SK-N-SH (cell line): ENCODE data around the gene MAPKAPK5. TPM values are rescaled to one million over a fixed set of nuclear protein-coding genes. Genes with fewer than 3 reads are reported as not detected.

Experiments used
- CTCF ChIA-PET: fragments of 300-600, 350-600 bp; formaldehyde crosslinking; extraction: SDS; loops from one replicate; lab custom pipeline; 2021; lab: Yijun Ruan, JAX
- POLR2A ChIA-PET: fragments of 350-600 bp; sonication (Branson Sonifier 250); formaldehyde crosslinking; extraction: SDS; loops from one replicate; lab custom pipeline; 2020; ENCODE audit warnings: antibody characterized with exemption, inconsistent platforms; lab: Yijun Ruan, JAX
- DNase-seq: peaks from one replicate; pipeline ENCODE4 v3.0.0; 2012
- H2AFZ ChIP-seq: fragments of 200-600 bp; sonication (generic); 2 replicates; pipeline ENCODE4 v1.8.1; 2016; ENCODE audit warnings: antibody characterized with exemption, mild to moderate bottlenecking, low read depth
- H3F3A ChIP-seq: fragments of 200-600 bp; sonication (generic); replicated peaks from 2 replicates; pipeline ENCODE3; 2016; ENCODE audit warnings: antibody characterized with exemption, mild to moderate bottlenecking; ENCODE audit not compliant: insufficient read depth
- H3K27ac ChIP-seq, 2 experiments: fragments of 200-500 bp in 1 of 2; fragments of 200-600 bp in 1 of 2; sonication (Bioruptor generic) in 1 of 2; sonication (generic), shearing (Covaris generic) in 1 of 2; 2 replicates each; pipeline versions ENCODE4 v1.5.1 to v1.6.1; 2014 to 2016; ENCODE audit warnings: low read depth in 2 of 2, inconsistent platforms in 1 of 2, low read length in 1 of 2, mild to moderate bottlenecking in 1 of 2, mixed read lengths in 1 of 2
- H3K27me3 ChIP-seq: fragments of 200-600 bp; sonication (generic), shearing (Covaris generic); 2 replicates; pipeline ENCODE4 v1.6.1; 2016; ENCODE audit warnings: mixed run types; ENCODE audit not compliant: insufficient read depth
- H3K36me3 ChIP-seq, 2 experiments: fragments of 200-500 bp in 1 of 2; fragments of 200-600 bp in 1 of 2; sonication (Bioruptor generic) in 1 of 2; sonication (generic) in 1 of 2; replicated peaks in 1 of 2; 2 replicates each; pipeline versions ENCODE3 to v1.5.1; 2014 to 2016; ENCODE audit warnings: low read length in 1 of 2, mild to moderate bottlenecking in 1 of 2; ENCODE audit not compliant: insufficient read depth in 2 of 2, control insufficient read depth in 1 of 2
- H3K4me1 ChIP-seq, 2 experiments: fragments of 200-500 bp in 1 of 2; fragments of 200-600 bp in 1 of 2; sonication (Bioruptor generic) in 1 of 2; sonication (generic), shearing (Covaris generic) in 1 of 2; 2 replicates each; pipeline versions ENCODE4 v1.5.1 to v1.6.1; 2014 to 2016; ENCODE audit warnings: low read depth in 1 of 2, low read length in 1 of 2, mixed run types in 1 of 2; ENCODE audit not compliant: insufficient read depth in 2 of 2, control insufficient read depth in 1 of 2
- H3K4me2 ChIP-seq: fragments of 200-600 bp; sonication (generic), shearing (Covaris generic); 2 replicates; pipeline ENCODE4 v1.6.1; 2017; ENCODE audit warnings: mixed run types
- H3K4me3 ChIP-seq, 2 experiments: fragments of 200-500 bp in 1 of 2; fragments of 200-600 bp in 1 of 2; sonication (Bioruptor generic) in 1 of 2; sonication (generic), shearing (Covaris generic) in 1 of 2; 2 replicates each; pipeline versions ENCODE4 v1.5.1 to v1.8.1; 2014 to 2016; ENCODE audit warnings: low read depth in 2 of 2, inconsistent platforms in 1 of 2, low read length in 1 of 2, mild to moderate bottlenecking in 1 of 2, mixed read lengths in 1 of 2, moderate library complexity in 1 of 2
- H3K79me2 ChIP-seq: fragments of 200-600 bp; sonication (generic); 2 replicates; pipeline ENCODE4 v1.8.1; 2017; ENCODE audit warnings: mild to moderate bottlenecking; ENCODE audit not compliant: insufficient read depth
- H3K9ac ChIP-seq: fragments of 200-600 bp; sonication (generic); 2 replicates; pipeline ENCODE4 v1.6.1; 2017; ENCODE audit warnings: mixed run types
- H3K9me2 ChIP-seq: fragments of 200-600 bp; sonication (generic); 2 replicates; pipeline ENCODE4 v1.6.1; 2017; ENCODE audit warnings: mixed run types
- H3K9me3 ChIP-seq: fragments of 200-600 bp; sonication (generic); 2 replicates; pipeline ENCODE4 v1.6.1; 2017; ENCODE audit warnings: mixed run types, mild to moderate bottlenecking, moderate library complexity
- H4K20me1 ChIP-seq: fragments of 200-600 bp; sonication (generic); 2 replicates; pipeline ENCODE4 v1.6.1; 2017; ENCODE audit warnings: mild to moderate bottlenecking, mixed run types; ENCODE audit not compliant: insufficient read depth
- CHD2 ChIP-seq: fragments of 150-350 bp; IDR thresholded peaks from 2 replicates; pipeline ENCODE4 v1.6.1; 2018; ENCODE audit warnings: low read length; ENCODE audit not compliant: partially characterized antibody
- CTCF ChIP-seq: fragments of 200-600 bp; sonication (generic); IDR thresholded peaks from 2 replicates; pipeline ENCODE4 v1.6.1; 2017; ENCODE audit warnings: antibody characterized with exemption, mild to moderate bottlenecking, moderate library complexity
- ELF1 ChIP-seq: IDR thresholded peaks from 2 replicates; pipeline ENCODE4 v1.4.0; 2012
- EZH2phosphoT487 ChIP-seq: fragments of 200-600 bp; sonication (generic); IDR thresholded peaks from 2 replicates; pipeline ENCODE4 v1.6.1; 2017; ENCODE audit warnings: low read depth, mixed run types, mild to moderate bottlenecking, antibody characterized with exemption, moderate library complexity, borderline replicate concordance
- FOXJ3 ChIP-seq: sonication (generic); formaldehyde crosslinking; IDR thresholded peaks from 2 replicates; pipeline ENCODE4 v1.5.1; 2020; ENCODE audit warnings: mild to moderate bottlenecking, missing genetic modification reagents
- FOXM1 ChIP-seq: IDR thresholded peaks from 2 replicates; pipeline ENCODE4 v1.4.0; 2012; ENCODE audit warnings: low read depth, mild to moderate bottlenecking
- GABPA ChIP-seq: IDR thresholded peaks from 2 replicates; pipeline ENCODE4 v1.4.0; 2012; ENCODE audit warnings: low read depth, mild to moderate bottlenecking
- GATA2 ChIP-seq: sonication (generic); formaldehyde crosslinking; IDR thresholded peaks from 2 replicates; pipeline ENCODE4 v1.5.0; 2020; ENCODE audit warnings: mild to moderate bottlenecking, missing genetic modification reagents
- IRF3 ChIP-seq: fragments of 150-350 bp; IDR thresholded peaks from 2 replicates; pipeline ENCODE4 v1.6.1; 2016; ENCODE audit warnings: mild to moderate bottlenecking, low read depth, low read length
- JUND ChIP-seq: IDR thresholded peaks from 2 replicates; pipeline ENCODE4 v1.4.0; 2012
- MEF2A ChIP-seq: IDR thresholded peaks from 2 replicates; pipeline ENCODE4 v1.4.0; 2012; ENCODE audit warnings: low read depth, borderline replicate concordance
- NFIC ChIP-seq: IDR thresholded peaks from 2 replicates; pipeline ENCODE4 v1.4.0; 2012; ENCODE audit warnings: borderline replicate concordance
- NRF1 ChIP-seq: IDR thresholded peaks from 2 replicates; pipeline ENCODE4 v1.6.1; 2012; ENCODE audit warnings: low read depth, mild to moderate bottlenecking, low read length
- PBX3 ChIP-seq: IDR thresholded peaks from 2 replicates; pipeline ENCODE4; 2012
- RAD21 ChIP-seq: IDR thresholded peaks from 2 replicates; pipeline ENCODE4 v1.6.1; 2012; ENCODE audit warnings: mild to moderate bottlenecking, low read length
- RFX5 ChIP-seq: IDR thresholded peaks from 2 replicates; pipeline ENCODE4 v1.6.1; 2012; ENCODE audit warnings: mild to moderate bottlenecking, improper control_type of control experiment, low read length
- SMC3 ChIP-seq: IDR thresholded peaks from 2 replicates; pipeline ENCODE4 v1.6.1; 2012; ENCODE audit warnings: low read depth, low read length, improper control_type of control experiment
- TAF1 ChIP-seq: IDR thresholded peaks from 2 replicates; pipeline ENCODE4 v1.6.1; 2012; ENCODE audit warnings: low read depth, mild to moderate bottlenecking, low read length, moderate library complexity, borderline replicate concordance
- TEAD4 ChIP-seq: IDR thresholded peaks from 2 replicates; pipeline ENCODE4 v1.4.0; 2012; ENCODE audit warnings: mild to moderate bottlenecking, borderline replicate concordance; ENCODE audit not compliant: insufficient read depth
- WGBS: methylation state at CpG from one replicate; pipeline ENCODE4 v1.1.6; 2017; ENCODE audit warnings: low lambda C conversion rate; 5-methylcytosine and 5-hydroxymethylcytosine counted together
- polyA plus RNA-seq, 3 experiments: library from polyadenylated mRNA; depleted of rRNA; stranded (reverse); fragments of >200 nt; gene quantifications; 2 replicates each; pipeline ENCODE4 v1.2.3, GENCODE V29; 2012

MAPKAPK5 gene
- polyA plus RNA-seq, 1 of the 3 experiments (the other 2 are of a cell fraction) = 38.1 TPM

- Histone ChIP-seq H2AFZ (no peak overlapping the region), H3K9me3 (no peaks in the 10 kb centered on the region), H3K4me1 (no peaks in the 10 kb centered on the region), H3K27me3 (no peaks in the 10 kb centered on the region), H3K36me3 (no peaks in the 10 kb centered on the region), H3K79me2 (no peaks in the 10 kb centered on the region), H3K4me2 (no peak overlapping the region), H3K9me2 (no peaks in the 10 kb centered on the region), H3K27ac (no peak overlapping the region), H3K4me3 (no peak overlapping the region), H3K9ac (no peak overlapping the region), H3F3A (no peaks in the 10 kb centered on the region), H4K20me1 (no peaks in the 10 kb centered on the region)
- TF ChIP-seq FOXM1 = no peak
- no peak for TF ChIP-seq RAD21
- TF ChIP-seq NRF1 = no peak
- no peak for TF ChIP-seq NFIC
- no peak for TF ChIP-seq MEF2A
- TF ChIP-seq GATA2 (CRISPR knock-in tag) = no peak
- no peak for TF ChIP-seq PBX3
- TF ChIP-seq EZH2phosphoT487 = no peak
- TF ChIP-seq ELF1 = no peak
- TF ChIP-seq JUND = no peak
- no peak for TF ChIP-seq TEAD4
- no peak for TF ChIP-seq RFX5
- no peak for TF ChIP-seq CTCF
- TF ChIP-seq TAF1 = no peak
- TF ChIP-seq FOXJ3 = no peak
- no peak for TF ChIP-seq GABPA
- TF ChIP-seq SMC3 = no peak
- no peak for TF ChIP-seq CHD2
- no peak for TF ChIP-seq IRF3
- ChIA-PET CTCF (interaction anchor here (1.5 to 2.7 kb wide), 2 partner anchors 13 to 73 kb away, joined by 5 to 17 read pairs; no protein-coding TSS in a partner anchor), POLR2A (no interaction called here)
- 14% methylated on average over 3 of the region's 3 CpGs for WGBS
- DNase-seq = no peak
These were observed 15.7 kb upstream of the MAPKAPK5 start for GRCh38 chr12:111826316-111826715.
